ENCODE results near the gene DDX54. TPM values are rescaled to one million over a fixed set of nuclear protein-coding genes. Genes with fewer than 3 reads are reported as not detected.
"Not testable (repeated sequence)": the region's sequence is repeated elsewhere in the genome, so short reads cannot be mapped to it uniquely, and the experiment has no call there.

DDX54 gene
- total and polyA plus RNA-seq, 7 donors, result 19.2 to 82.8 (median 39.6) TPM

DNA sequence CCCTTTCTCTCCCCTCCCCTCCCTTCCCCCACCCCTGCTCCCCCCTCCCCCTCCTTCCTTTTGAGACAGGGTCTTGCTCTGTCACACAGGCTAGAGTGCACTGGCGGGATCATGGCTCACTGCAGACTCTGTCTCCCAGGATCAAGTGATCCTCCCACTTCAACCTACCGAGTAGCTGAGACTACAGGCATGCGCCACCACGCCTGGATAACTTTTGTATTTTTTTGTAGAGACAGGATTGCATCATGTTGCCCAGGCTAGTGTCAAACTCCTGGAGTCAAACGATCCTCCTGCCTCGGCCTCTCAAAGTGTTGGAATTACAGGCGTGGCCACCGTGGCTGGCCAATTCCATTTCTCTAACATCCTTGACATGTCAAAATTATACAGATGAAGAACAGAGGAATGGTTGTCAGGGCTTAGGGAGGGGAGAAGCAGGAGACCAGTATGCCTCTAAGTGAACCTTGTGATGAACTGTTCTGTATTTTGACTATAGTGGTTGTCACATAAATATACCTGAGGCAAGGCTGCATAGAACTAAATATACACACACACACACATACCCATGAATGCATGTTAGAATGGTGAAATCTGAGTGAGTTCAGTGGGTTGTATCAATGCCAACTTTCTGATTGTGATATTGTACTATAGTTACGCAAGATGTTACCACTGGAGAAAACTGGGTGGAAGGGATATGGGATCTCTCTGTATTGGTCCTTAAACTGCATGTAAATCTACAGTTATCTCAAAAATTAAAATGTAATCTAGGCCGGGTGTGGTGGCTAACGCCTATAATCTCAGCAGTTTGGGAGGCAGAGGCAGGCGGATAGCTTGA lies 39.3 kb downstream of the DDX54 start:
- no peak overlapping the region for H3K4me3 ChIP-seq
- H3K9me3 ChIP-seq, result no peaks in the 10 kb centered on the region
- no peak for DNase-seq
- WGBS, 2 donors, result 69 to 84% methylated on average over 12 of the region's 12 CpGs
- TF ChIP-seq POLR2AphosphoS5 (IDR thresholded peaks at IDR 0.05) (no peak), POLR2A (IDR thresholded peaks at IDR 0.05) (no peak), EP300 (IDR thresholded peaks at IDR 0.05) (no peak)
- TF ChIP-seq, protein P1, sequence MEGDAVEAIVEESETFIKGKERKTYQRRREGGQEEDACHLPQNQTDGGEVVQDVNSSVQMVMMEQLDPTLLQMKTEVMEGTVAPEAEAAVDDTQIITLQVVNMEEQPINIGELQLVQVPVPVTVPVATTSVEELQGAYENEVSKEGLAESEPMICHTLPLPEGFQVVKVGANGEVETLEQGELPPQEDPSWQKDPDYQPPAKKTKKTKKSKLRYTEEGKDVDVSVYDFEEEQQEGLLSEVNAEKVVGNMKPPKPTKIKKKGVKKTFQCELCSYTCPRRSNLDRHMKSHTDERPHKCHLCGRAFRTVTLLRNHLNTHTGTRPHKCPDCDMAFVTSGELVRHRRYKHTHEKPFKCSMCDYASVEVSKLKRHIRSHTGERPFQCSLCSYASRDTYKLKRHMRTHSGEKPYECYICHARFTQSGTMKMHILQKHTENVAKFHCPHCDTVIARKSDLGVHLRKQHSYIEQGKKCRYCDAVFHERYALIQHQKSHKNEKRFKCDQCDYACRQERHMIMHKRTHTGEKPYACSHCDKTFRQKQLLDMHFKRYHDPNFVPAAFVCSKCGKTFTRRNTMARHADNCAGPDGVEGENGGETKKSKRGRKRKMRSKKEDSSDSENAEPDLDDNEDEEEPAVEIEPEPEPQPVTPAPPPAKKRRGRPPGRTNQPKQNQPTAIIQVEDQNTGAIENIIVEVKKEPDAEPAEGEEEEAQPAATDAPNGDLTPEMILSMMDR (IDR thresholded peaks at IDR 0.05), result no peak
- peaks cover 0 to 19% (median 7%) of the 10 kb centered on the region in 3 donors for H3K27me3 ChIP-seq
- peaks cover 0 to 6% (median 0%) of the 10 kb centered on the region in 4 donors for H3K4me1 ChIP-seq
- intact Hi-C loops (cut with DNase I), result no loop called here
- no peaks in the 10 kb centered on the region for H3K36me3 ChIP-seq
- no peak overlapping the region for H3K27ac ChIP-seq

DNA sequence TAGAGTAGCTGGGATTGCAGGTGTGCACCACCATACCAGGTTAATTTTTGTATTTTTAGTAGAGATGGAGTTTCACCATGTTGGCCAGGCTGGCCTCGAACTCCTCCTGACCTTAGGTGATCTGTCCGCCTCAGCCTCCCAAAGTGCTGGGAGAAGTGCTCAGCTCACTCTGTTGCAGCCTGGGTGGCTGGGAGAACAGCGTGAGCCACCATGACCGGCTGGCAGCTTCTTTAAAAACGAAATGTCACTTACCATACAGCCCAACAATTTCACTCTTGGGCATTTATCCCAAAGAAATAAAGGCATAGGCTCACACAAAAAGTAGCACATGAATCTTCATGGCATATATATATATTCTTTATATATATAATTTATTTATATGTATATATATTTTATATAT lies 40.5 kb downstream of the DDX54 start:
- 86 to 88% methylated on average over 5 of the region's 5 CpGs for WGBS, 2 donors
- no peak overlapping the region for H3K4me3 ChIP-seq
- H3K27me3 ChIP-seq, result peaks cover 0 to 14% (median 0%) of the 10 kb centered on the region in 3 donors
- H3K9me3 ChIP-seq, result no peaks in the 10 kb centered on the region
- H3K27ac ChIP-seq, result no peak overlapping the region
- H3K36me3 ChIP-seq, result no peaks in the 10 kb centered on the region
- no peak for TF ChIP-seq POLR2AphosphoS5 (IDR thresholded peaks at IDR 0.05)
- TF ChIP-seq EP300 (IDR thresholded peaks at IDR 0.05), result no peak
- TF ChIP-seq, protein P1 (IDR thresholded peaks at IDR 0.05), result no peak
- TF ChIP-seq POLR2A (IDR thresholded peaks at IDR 0.05), result no peak
- H3K4me1 ChIP-seq, result peaks cover 0 to 4% (median 0%) of the 10 kb centered on the region in 4 donors
- DNase-seq, result no peak
- intact Hi-C loops (cut with DNase I), result no loop called here

DNA sequence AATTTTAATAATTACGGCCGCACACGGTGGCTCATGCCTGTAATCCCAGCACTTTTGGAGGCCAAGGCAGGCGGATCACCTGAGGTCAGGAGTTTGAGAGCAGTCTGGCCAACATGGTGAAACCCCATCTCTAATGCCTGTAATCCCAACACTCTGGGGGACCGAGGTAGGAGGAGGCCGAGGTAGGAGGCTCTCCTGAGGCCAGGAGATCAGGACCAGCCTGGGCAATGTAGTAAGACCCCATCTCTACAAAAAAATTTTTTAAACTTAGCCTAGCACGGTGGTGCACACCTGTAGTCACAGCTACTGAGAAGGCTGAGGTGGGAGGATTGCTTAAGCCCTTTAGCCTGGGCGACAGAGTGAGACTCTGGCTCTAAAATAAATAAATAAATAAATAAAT lies 41.3 kb downstream of the DDX54 start:
- DNase-seq, result no peak
- no peak overlapping the region for H3K27ac ChIP-seq
- 91 to 94% methylated on average over 8 of the region's 8 CpGs for WGBS, 2 donors
- no peaks in the 10 kb centered on the region for H3K9me3 ChIP-seq
- H3K4me1 ChIP-seq, result no peaks in the 10 kb centered on the region
- intact Hi-C loops (cut with DNase I), result no loop called here
- H3K4me3 ChIP-seq, result no peak overlapping the region
- H3K27me3 ChIP-seq, result peaks cover 0 to 14% (median 0%) of the 10 kb centered on the region in 3 donors
- TF ChIP-seq, protein P1 (IDR thresholded peaks at IDR 0.05), result no peak
- no peak for TF ChIP-seq POLR2A (IDR thresholded peaks at IDR 0.05)
- TF ChIP-seq EP300 (IDR thresholded peaks at IDR 0.05), result no peak
- no peak for TF ChIP-seq POLR2AphosphoS5 (IDR thresholded peaks at IDR 0.05)
- H3K36me3 ChIP-seq, result no peaks in the 10 kb centered on the region

DNA sequence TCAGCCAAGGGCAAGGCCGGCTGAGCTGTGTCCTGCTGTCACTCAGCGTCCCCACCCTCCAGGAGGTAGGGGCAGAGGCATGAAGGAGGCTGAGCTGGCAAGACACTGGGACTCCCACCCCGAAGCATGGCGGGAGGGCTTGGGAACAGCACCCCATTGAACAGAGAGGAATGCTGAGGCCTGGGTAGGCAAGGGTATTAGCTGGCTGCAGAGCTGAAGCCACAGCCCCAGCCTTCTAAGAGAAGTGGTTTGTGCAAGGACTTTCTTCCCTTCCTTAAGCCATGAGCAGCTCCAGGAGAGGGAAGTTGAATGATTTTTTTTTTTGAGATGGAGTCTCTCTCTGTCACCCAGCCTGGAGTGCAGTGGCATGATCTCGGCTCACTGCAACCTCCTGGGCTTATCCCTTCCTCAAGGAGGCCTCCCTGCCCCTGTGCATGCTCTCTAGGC lies 42.4 kb downstream of the DDX54 start:
- no peaks in the 10 kb centered on the region for H3K9me3 ChIP-seq
- intact Hi-C loops (cut with DNase I), result no loop called here
- no peak overlapping the region for H3K4me3 ChIP-seq
- H3K4me1 ChIP-seq, result no peaks in the 10 kb centered on the region
- no peaks in the 10 kb centered on the region for H3K36me3 ChIP-seq
- peaks cover 0 to 14% (median 0%) of the 10 kb centered on the region in 3 donors for H3K27me3 ChIP-seq
- H3K27ac ChIP-seq, result peak overlapping the region in 1 of 4 donors; percentile 22
- no peak for DNase-seq
- TF ChIP-seq EP300 (IDR thresholded peaks at IDR 0.05), result no peak
- 37 to 68% methylated on average over 5 of the region's 5 CpGs for WGBS, 2 donors

DNA sequence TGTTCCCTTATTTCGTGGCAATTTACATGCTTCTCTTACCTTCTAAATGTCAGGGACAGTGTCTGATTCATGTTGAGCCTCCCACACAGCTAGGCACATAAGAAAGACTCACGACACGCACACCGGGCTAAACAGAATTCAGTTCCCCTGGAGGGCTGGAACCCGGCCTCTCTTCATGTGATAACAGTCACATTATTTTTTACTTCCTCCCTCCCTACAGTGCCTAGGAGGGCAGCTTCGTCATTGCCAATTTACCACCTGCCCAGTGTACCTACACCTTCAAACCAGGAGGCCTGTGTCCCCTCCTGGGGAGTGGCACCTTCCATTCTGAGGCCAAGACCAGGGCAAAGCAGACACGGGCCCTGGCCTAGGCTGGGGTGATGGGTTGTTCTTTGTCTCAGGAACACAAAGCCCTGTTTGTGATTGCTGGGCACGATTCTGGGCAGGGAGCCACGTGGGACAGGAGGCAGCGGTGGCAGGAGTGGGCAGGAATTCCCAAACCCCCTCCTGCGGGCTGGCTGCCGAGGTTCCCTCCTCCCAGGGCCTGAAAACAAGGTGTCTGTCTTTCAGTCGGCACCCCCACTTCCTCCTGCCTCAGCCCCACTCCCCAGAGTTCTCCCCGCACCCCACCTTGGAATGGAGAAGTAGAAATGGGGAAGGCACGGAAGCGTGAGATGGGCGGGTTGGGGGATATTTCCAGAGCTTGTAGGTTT lies 42.9 kb downstream of the DDX54 start:
- intact Hi-C loops (cut with DNase I), result no loop called here

DNA sequence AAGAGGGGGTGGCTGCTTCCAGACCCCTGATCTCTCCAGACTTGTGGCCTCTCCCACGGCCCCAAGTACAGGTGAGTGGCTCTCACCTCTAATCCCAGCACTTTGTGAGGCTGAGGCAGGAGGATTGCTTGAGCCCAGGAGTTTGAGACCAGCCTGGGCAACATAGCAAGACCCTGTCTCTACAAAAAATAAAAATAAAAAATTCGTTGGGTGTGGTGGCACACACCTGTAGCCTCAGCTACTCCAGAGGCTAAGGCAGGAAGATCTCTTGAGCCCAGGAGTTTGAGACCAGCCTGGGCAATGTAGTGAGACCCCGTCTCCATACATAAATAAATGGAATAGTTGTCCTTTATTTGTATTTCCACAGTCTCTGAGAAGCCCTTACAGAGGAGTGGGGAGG lies 43.6 kb downstream of the DDX54 start:
- H3K9me3 ChIP-seq; DNase-seq; intact Hi-C loops (cut with DNase I); H3K4me3 ChIP-seq; H3K4me1 ChIP-seq; H3K36me3 ChIP-seq: not testable (repeated sequence)
- WGBS, 2 donors, result 55 to 74% methylated on average over 3 of the region's 3 CpGs
- H3K27me3 ChIP-seq, result peaks cover 0 to 22% (median 3%) of the 10 kb centered on the region in 3 donors
- H3K27ac ChIP-seq, result peak overlapping the region in 2 of 4 donors; percentile 12 to 20

More for the DNA sequence above, 42.9 kb downstream of the DDX54 start:
- Histone ChIP-seq H3K4me1 (no peaks in the 10 kb centered on the region), H3K27ac (peak overlapping the region in 2 of 4 donors; percentile 12 to 22), H3K9me3 (no peaks in the 10 kb centered on the region), H3K36me3 (no peaks in the 10 kb centered on the region), H3K27me3 (peaks cover 0 to 16% (median 0%) of the 10 kb centered on the region in 3 donors), H3K4me3 (no peak overlapping the region)
- TF ChIP-seq, protein P1 (IDR thresholded peaks at IDR 0.05), result no peak
- DNase-seq, result no peak
- WGBS, 2 donors, result 12 to 32% methylated on average over 17 of the region's 17 CpGs

Data from sigmoid colon (tissue), 7 donors.